Measurements from ENCODE around the gene PIEZO2.

The PIEZO2 gene

GRCh38 chr18:10939822-10940221 is 209.5 kb downstream of the PIEZO2 start:
- ATAC-seq, result no peak
- TF ChIP-seq, protein P1, sequence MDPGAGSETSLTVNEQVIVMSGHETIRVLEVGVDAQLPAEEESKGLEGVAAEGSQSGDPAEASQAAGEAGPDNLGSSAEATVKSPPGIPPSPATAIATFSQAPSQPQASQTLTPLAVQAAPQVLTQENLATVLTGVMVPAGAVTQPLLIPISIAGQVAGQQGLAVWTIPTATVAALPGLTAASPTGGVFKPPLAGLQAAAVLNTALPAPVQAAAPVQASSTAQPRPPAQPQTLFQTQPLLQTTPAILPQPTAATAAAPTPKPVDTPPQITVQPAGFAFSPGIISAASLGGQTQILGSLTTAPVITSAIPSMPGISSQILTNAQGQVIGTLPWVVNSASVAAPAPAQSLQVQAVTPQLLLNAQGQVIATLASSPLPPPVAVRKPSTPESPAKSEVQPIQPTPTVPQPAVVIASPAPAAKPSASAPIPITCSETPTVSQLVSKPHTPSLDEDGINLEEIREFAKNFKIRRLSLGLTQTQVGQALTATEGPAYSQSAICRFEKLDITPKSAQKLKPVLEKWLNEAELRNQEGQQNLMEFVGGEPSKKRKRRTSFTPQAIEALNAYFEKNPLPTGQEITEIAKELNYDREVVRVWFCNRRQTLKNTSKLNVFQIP (CRISPR knock-in tag; IDR thresholded peaks at IDR 0.05; ENCODE audit: borderline replicate concordance, low read depth), result no peak
- TF ChIP-seq SNAI2 (CRISPR knock-in tag; IDR thresholded peaks at IDR 0.05) (no peak), ARNTL (CRISPR knock-in tag; IDR thresholded peaks at IDR 0.05; ENCODE audit: borderline replicate concordance, low read depth) (no peak), ZFP3 (CRISPR knock-in tag; IDR thresholded peaks at IDR 0.05) (no peak), CSDC2 (CRISPR knock-in tag; IDR thresholded peaks at IDR 0.05) (no peak), ESRRG (CRISPR knock-in tag; IDR thresholded peaks at IDR 0.05) (no peak), GLIS3 (CRISPR knock-in tag; IDR thresholded peaks at IDR 0.05) (no peak), ZNF70 (CRISPR knock-in tag; IDR thresholded peaks at IDR 0.05) (no peak), RARB (CRISPR knock-in tag; IDR thresholded peaks at IDR 0.05) (no peak), ZNF8 (CRISPR knock-in tag; IDR thresholded peaks at IDR 0.05) (no peak), ISL1 (CRISPR knock-in tag; IDR thresholded peaks at IDR 0.05) (no peak), OSR1 (CRISPR knock-in tag; IDR thresholded peaks at IDR 0.05) (no peak)
- TF ChIP-seq, protein P2, sequence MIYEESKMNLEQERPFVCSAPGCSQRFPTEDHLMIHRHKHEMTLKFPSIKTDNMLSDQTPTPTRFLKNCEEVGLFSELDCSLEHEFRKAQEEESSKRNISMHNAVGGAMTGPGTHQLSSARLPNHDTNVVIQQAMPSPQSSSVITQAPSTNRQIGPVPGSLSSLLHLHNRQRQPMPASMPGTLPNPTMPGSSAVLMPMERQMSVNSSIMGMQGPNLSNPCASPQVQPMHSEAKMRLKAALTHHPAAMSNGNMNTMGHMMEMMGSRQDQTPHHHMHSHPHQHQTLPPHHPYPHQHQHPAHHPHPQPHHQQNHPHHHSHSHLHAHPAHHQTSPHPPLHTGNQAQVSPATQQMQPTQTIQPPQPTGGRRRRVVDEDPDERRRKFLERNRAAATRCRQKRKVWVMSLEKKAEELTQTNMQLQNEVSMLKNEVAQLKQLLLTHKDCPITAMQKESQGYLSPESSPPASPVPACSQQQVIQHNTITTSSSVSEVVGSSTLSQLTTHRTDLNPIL (CRISPR knock-in tag; IDR thresholded peaks at IDR 0.05; ENCODE audit: low read depth), result no peak

DNA sequence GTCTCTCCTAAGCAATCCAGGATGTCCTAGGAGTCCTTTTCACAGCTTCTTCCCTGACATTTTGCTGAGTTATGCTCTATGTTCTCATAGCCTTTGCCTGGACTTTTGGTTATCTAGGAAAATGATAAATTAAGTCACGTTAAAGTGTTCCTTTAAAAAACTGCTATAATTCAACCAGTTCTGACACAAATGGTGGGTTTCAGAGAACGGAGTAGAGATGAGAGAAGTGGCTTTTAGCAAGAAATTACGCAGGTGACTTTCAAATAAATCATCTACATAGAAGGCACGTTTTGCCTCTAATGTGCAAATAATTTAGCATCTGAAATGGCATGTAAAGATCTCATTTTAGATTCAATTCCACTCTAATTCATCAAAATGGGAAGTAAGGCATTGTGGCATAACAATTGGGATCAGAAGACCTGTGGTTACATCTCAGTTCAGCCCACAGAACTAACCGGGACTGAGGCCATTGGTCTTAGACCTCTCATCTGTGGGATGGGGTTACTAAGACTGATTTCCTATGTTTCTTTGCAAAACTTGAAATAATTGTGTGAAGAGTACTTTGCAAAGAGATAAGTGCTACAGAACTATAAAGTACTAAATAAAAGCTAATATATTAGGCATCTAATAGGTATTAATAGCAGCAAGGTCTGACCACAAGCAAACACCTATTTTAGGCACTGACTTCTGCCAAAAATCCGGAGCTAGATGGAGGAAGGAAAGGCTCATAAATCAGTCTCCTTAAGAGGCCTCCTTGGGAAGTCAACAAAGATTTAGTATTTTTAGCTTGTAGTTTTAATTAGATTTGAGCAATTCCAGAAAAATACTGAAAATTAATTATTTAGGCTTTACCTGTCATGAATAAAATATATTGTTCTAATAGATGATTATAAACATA is 211.4 kb downstream of the PIEZO2 start:
- ATAC-seq, result no peak
- TF ChIP-seq, protein P2 (CRISPR knock-in tag; IDR thresholded peaks at IDR 0.05; ENCODE audit: low read depth), result no peak
- TF ChIP-seq SNAI2 (CRISPR knock-in tag; IDR thresholded peaks at IDR 0.05) (no peak), ARNTL (CRISPR knock-in tag; IDR thresholded peaks at IDR 0.05; ENCODE audit: borderline replicate concordance, low read depth) (no peak), ZNF565 (CRISPR knock-in tag; conservative IDR thresholded peaks at IDR 0.05; ENCODE audit: low read depth) (no peak)

DNA sequence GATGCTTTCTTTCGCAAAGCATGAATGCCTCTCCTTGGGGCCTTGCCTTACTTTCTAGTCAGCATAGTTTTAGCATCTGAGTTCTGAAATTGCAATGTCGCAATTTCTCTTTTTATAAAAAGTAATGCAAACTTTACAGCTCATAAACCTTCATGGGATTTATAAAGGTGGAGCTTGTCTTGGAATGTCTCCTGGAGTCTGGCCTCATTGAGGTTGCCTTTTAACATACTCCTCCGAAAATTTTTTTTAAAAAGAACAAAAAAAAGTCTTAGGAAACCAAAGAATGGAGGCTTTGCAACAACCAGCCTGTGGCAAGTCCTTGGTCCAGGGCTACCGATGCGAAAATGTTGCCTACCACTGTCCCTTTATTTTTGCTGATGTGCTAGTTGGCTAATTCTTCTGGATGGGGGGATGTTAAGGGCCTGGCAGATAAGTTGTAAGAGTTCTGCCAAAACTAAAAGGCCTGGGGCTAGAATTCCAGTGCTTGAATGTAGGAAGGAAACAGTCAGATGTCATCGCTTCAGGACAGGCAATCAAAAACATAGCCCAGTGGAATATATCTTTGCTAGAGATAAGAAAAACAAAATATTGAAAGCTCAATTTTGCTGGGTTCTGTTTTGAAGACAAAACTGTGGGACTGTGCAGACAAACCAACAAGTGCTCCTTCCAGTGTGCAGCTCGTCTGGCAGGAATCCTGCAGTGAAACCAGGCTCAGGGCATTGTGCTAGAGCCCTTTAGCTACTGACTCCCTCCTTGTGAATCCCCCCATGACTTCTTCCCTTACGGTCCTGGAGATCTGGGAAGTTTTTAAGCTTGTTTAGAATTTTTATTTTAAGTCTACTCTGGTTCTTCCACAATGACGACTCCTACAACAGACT is 213.0 kb downstream of the PIEZO2 start:
- no peak for TF ChIP-seq ESRRG (CRISPR knock-in tag; IDR thresholded peaks at IDR 0.05)
- TF ChIP-seq RARB (CRISPR knock-in tag; IDR thresholded peaks at IDR 0.05), result no peak
- TF ChIP-seq GLIS3 (CRISPR knock-in tag; IDR thresholded peaks at IDR 0.05), result no peak
- no peak for TF ChIP-seq OSR1 (CRISPR knock-in tag; IDR thresholded peaks at IDR 0.05)
- TF ChIP-seq, protein P3, sequence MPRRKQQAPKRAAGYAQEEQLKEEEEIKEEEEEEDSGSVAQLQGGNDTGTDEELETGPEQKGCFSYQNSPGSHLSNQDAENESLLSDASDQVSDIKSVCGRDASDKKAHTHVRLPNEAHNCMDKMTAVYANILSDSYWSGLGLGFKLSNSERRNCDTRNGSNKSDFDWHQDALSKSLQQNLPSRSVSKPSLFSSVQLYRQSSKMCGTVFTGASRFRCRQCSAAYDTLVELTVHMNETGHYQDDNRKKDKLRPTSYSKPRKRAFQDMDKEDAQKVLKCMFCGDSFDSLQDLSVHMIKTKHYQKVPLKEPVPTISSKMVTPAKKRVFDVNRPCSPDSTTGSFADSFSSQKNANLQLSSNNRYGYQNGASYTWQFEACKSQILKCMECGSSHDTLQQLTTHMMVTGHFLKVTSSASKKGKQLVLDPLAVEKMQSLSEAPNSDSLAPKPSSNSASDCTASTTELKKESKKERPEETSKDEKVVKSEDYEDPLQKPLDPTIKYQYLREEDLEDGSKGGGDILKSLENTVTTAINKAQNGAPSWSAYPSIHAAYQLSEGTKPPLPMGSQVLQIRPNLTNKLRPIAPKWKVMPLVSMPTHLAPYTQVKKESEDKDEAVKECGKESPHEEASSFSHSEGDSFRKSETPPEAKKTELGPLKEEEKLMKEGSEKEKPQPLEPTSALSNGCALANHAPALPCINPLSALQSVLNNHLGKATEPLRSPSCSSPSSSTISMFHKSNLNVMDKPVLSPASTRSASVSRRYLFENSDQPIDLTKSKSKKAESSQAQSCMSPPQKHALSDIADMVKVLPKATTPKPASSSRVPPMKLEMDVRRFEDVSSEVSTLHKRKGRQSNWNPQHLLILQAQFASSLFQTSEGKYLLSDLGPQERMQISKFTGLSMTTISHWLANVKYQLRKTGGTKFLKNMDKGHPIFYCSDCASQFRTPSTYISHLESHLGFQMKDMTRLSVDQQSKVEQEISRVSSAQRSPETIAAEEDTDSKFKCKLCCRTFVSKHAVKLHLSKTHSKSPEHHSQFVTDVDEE (CRISPR knock-in tag; IDR thresholded peaks at IDR 0.05), result no peak
- TF ChIP-seq ISL1 (CRISPR knock-in tag; IDR thresholded peaks at IDR 0.05), result no peak
- TF ChIP-seq ZFP30 (CRISPR knock-in tag; IDR thresholded peaks at IDR 0.05), result no peak
- TF ChIP-seq TCF4 (CRISPR knock-in tag; IDR thresholded peaks at IDR 0.05; ENCODE audit: borderline replicate concordance), result no peak
- TF ChIP-seq SNAI2 (CRISPR knock-in tag; IDR thresholded peaks at IDR 0.05), result no peak
- TF ChIP-seq, protein P2 (CRISPR knock-in tag; IDR thresholded peaks at IDR 0.05; ENCODE audit: low read depth), result no peak
- TF ChIP-seq ZFP3 (CRISPR knock-in tag; IDR thresholded peaks at IDR 0.05), result no peak
- no peak for TF ChIP-seq ZC3H10 (CRISPR knock-in tag; IDR thresholded peaks at IDR 0.05)
- TF ChIP-seq ZNF8 (CRISPR knock-in tag; IDR thresholded peaks at IDR 0.05), result no peak
- TF ChIP-seq BACH2 (CRISPR knock-in tag; IDR thresholded peaks at IDR 0.05; ENCODE audit: borderline replicate concordance), result no peak
- TF ChIP-seq CSDC2 (CRISPR knock-in tag; IDR thresholded peaks at IDR 0.05), result no peak
- no peak for TF ChIP-seq ZNF565 (CRISPR knock-in tag; conservative IDR thresholded peaks at IDR 0.05; ENCODE audit: low read depth)
- TF ChIP-seq, protein P1 (CRISPR knock-in tag; IDR thresholded peaks at IDR 0.05; ENCODE audit: borderline replicate concordance, low read depth), result no peak
- TF ChIP-seq TOX (CRISPR knock-in tag; IDR thresholded peaks at IDR 0.05; ENCODE audit: borderline replicate concordance), result no peak
- TF ChIP-seq ARNTL (CRISPR knock-in tag; IDR thresholded peaks at IDR 0.05; ENCODE audit: borderline replicate concordance, low read depth), result no peak
- ATAC-seq, result no peak

All from SK-N-SH treated with all-trans-retinoic acid at 6 μM for 48 hours (cell line).